OCI-LY1 (cell line): ENCODE data around the gene KSR1.
"Not testable (repeated sequence)": the region's sequence is repeated elsewhere in the genome, so short reads cannot be mapped to it uniquely, and the experiment has no call there.

Experiments
- CTCF ChIP-seq: fragments of 200-600 bp; sonication (generic), shearing (Covaris generic); IDR thresholded peaks from 2 replicates; pipeline ENCODE4 v1.5.1; 2017; ENCODE audit warnings: mild to moderate bottlenecking, antibody characterized with exemption, low read length, moderate library complexity, mixed read lengths
- EZH2 ChIP-seq: fragments of 200-600 bp; sonication (generic), shearing (Covaris generic); IDR thresholded peaks from 2 replicates; pipeline ENCODE4 v1.8.0; 2017; ENCODE audit warnings: borderline replicate concordance, mixed run types, mild to moderate bottlenecking, antibody characterized with exemption, low read length, moderate library complexity, mixed read lengths

- TF ChIP-seq CTCF, EZH2: not testable (repeated sequence)
These were observed 176.5 kb downstream of the KSR1 start for GRCh38 chr17:27632766-27633165.
